SK-N-SH (cell line): Measurements from ENCODE around the gene BBS5. TPM values are rescaled to one million over a fixed set of nuclear protein-coding genes. Genes with fewer than 3 reads are reported as not detected.

Experiments
- CTCF ChIA-PET: fragments of 300-600, 350-600 bp; formaldehyde crosslinking; extraction: SDS; loops from one replicate; lab custom pipeline; 2021; lab: Yijun Ruan, JAX
- POLR2A ChIA-PET: fragments of 350-600 bp; sonication (Branson Sonifier 250); formaldehyde crosslinking; extraction: SDS; loops from one replicate; lab custom pipeline; 2020; ENCODE audit warnings: antibody characterized with exemption, inconsistent platforms; lab: Yijun Ruan, JAX
- DNase-seq: peaks from one replicate; pipeline ENCODE4 v3.0.0; 2012
- H2AFZ ChIP-seq: fragments of 200-600 bp; sonication (generic); 2 replicates; pipeline ENCODE4 v1.8.1; 2016; ENCODE audit warnings: antibody characterized with exemption, mild to moderate bottlenecking, low read depth
- H3F3A ChIP-seq: fragments of 200-600 bp; sonication (generic); replicated peaks from 2 replicates; pipeline ENCODE3; 2016; ENCODE audit warnings: antibody characterized with exemption, mild to moderate bottlenecking; ENCODE audit not compliant: insufficient read depth
- H3K27ac ChIP-seq, 2 experiments: fragments of 200-500 bp in 1 of 2; fragments of 200-600 bp in 1 of 2; sonication (Bioruptor generic) in 1 of 2; sonication (generic), shearing (Covaris generic) in 1 of 2; 2 replicates each; pipeline versions ENCODE4 v1.5.1 to v1.6.1; 2014 to 2016; ENCODE audit warnings: low read depth in 2 of 2, inconsistent platforms in 1 of 2, low read length in 1 of 2, mild to moderate bottlenecking in 1 of 2, mixed read lengths in 1 of 2
- H3K27me3 ChIP-seq: fragments of 200-600 bp; sonication (generic), shearing (Covaris generic); 2 replicates; pipeline ENCODE4 v1.6.1; 2016; ENCODE audit warnings: mixed run types; ENCODE audit not compliant: insufficient read depth
- H3K36me3 ChIP-seq, 2 experiments: fragments of 200-500 bp in 1 of 2; fragments of 200-600 bp in 1 of 2; sonication (Bioruptor generic) in 1 of 2; sonication (generic) in 1 of 2; replicated peaks in 1 of 2; 2 replicates each; pipeline versions ENCODE3 to v1.5.1; 2014 to 2016; ENCODE audit warnings: low read length in 1 of 2, mild to moderate bottlenecking in 1 of 2; ENCODE audit not compliant: insufficient read depth in 2 of 2, control insufficient read depth in 1 of 2
- H3K4me1 ChIP-seq, 2 experiments: fragments of 200-500 bp in 1 of 2; fragments of 200-600 bp in 1 of 2; sonication (Bioruptor generic) in 1 of 2; sonication (generic), shearing (Covaris generic) in 1 of 2; 2 replicates each; pipeline versions ENCODE4 v1.5.1 to v1.6.1; 2014 to 2016; ENCODE audit warnings: low read depth in 1 of 2, low read length in 1 of 2, mixed run types in 1 of 2; ENCODE audit not compliant: insufficient read depth in 2 of 2, control insufficient read depth in 1 of 2
- H3K4me2 ChIP-seq: fragments of 200-600 bp; sonication (generic), shearing (Covaris generic); 2 replicates; pipeline ENCODE4 v1.6.1; 2017; ENCODE audit warnings: mixed run types
- H3K4me3 ChIP-seq, 2 experiments: fragments of 200-500 bp in 1 of 2; fragments of 200-600 bp in 1 of 2; sonication (Bioruptor generic) in 1 of 2; sonication (generic), shearing (Covaris generic) in 1 of 2; 2 replicates each; pipeline versions ENCODE4 v1.5.1 to v1.8.1; 2014 to 2016; ENCODE audit warnings: low read depth in 2 of 2, inconsistent platforms in 1 of 2, low read length in 1 of 2, mild to moderate bottlenecking in 1 of 2, mixed read lengths in 1 of 2, moderate library complexity in 1 of 2
- H3K79me2 ChIP-seq: fragments of 200-600 bp; sonication (generic); 2 replicates; pipeline ENCODE4 v1.8.1; 2017; ENCODE audit warnings: mild to moderate bottlenecking; ENCODE audit not compliant: insufficient read depth
- H3K9ac ChIP-seq: fragments of 200-600 bp; sonication (generic); 2 replicates; pipeline ENCODE4 v1.6.1; 2017; ENCODE audit warnings: mixed run types
- H3K9me2 ChIP-seq: fragments of 200-600 bp; sonication (generic); 2 replicates; pipeline ENCODE4 v1.6.1; 2017; ENCODE audit warnings: mixed run types
- H3K9me3 ChIP-seq: fragments of 200-600 bp; sonication (generic); 2 replicates; pipeline ENCODE4 v1.6.1; 2017; ENCODE audit warnings: mixed run types, mild to moderate bottlenecking, moderate library complexity
- H4K20me1 ChIP-seq: fragments of 200-600 bp; sonication (generic); 2 replicates; pipeline ENCODE4 v1.6.1; 2017; ENCODE audit warnings: mild to moderate bottlenecking, mixed run types; ENCODE audit not compliant: insufficient read depth
- CHD2 ChIP-seq: fragments of 150-350 bp; IDR thresholded peaks from 2 replicates; pipeline ENCODE4 v1.6.1; 2018; ENCODE audit warnings: low read length; ENCODE audit not compliant: partially characterized antibody
- EP300 ChIP-seq, 2 experiments: IDR thresholded peaks; 2 replicates each; pipeline versions ENCODE4 v1.4.0 to v1.6.1; 2012; ENCODE audit warnings: borderline replicate concordance in 1 of 2, low read depth in 1 of 2, low read length in 1 of 2
- FOSL2 ChIP-seq: IDR thresholded peaks from 2 replicates; pipeline ENCODE4 v1.4.0; 2012; ENCODE audit warnings: low read depth, mild to moderate bottlenecking, moderate library complexity, borderline replicate concordance
- GATA2 ChIP-seq: sonication (generic); formaldehyde crosslinking; IDR thresholded peaks from 2 replicates; pipeline ENCODE4 v1.5.0; 2020; ENCODE audit warnings: mild to moderate bottlenecking, missing genetic modification reagents
- JUND ChIP-seq: IDR thresholded peaks from 2 replicates; pipeline ENCODE4 v1.4.0; 2012
- MEF2A ChIP-seq: IDR thresholded peaks from 2 replicates; pipeline ENCODE4 v1.4.0; 2012; ENCODE audit warnings: low read depth, borderline replicate concordance
- MXI1 ChIP-seq: IDR thresholded peaks from 2 replicates; pipeline ENCODE4 v1.6.1; 2012; ENCODE audit warnings: mild to moderate bottlenecking, low read depth, low read length, improper control_type of control experiment
- NFIC ChIP-seq: IDR thresholded peaks from 2 replicates; pipeline ENCODE4 v1.4.0; 2012; ENCODE audit warnings: borderline replicate concordance
- RAD21 ChIP-seq: IDR thresholded peaks from 2 replicates; pipeline ENCODE4 v1.6.1; 2012; ENCODE audit warnings: mild to moderate bottlenecking, low read length
- RXRA ChIP-seq: IDR thresholded peaks from 2 replicates; pipeline ENCODE4 v1.4.0; 2012; ENCODE audit warnings: low read depth, mild to moderate bottlenecking, borderline replicate concordance
- SIN3A ChIP-seq: IDR thresholded peaks from 2 replicates; pipeline ENCODE4 v1.6.1; 2012; ENCODE audit warnings: low read depth, mild to moderate bottlenecking, low read length, moderate library complexity, borderline replicate concordance
- SMC3 ChIP-seq: IDR thresholded peaks from 2 replicates; pipeline ENCODE4 v1.6.1; 2012; ENCODE audit warnings: low read depth, low read length, improper control_type of control experiment
- TEAD4 ChIP-seq: IDR thresholded peaks from 2 replicates; pipeline ENCODE4 v1.4.0; 2012; ENCODE audit warnings: mild to moderate bottlenecking, borderline replicate concordance; ENCODE audit not compliant: insufficient read depth
- USF1 ChIP-seq: IDR thresholded peaks from 2 replicates; pipeline ENCODE4 v1.4.0; 2012; ENCODE audit warnings: low read depth, borderline replicate concordance
- YY1 ChIP-seq: IDR thresholded peaks from 2 replicates; pipeline ENCODE4 v1.4.0; 2012; ENCODE audit warnings: low read depth, mild to moderate bottlenecking
- ZBTB33 ChIP-seq: IDR thresholded peaks from 2 replicates; pipeline ENCODE4 v1.4.0; 2012; ENCODE audit warnings: low read depth, borderline replicate concordance
- WGBS: methylation state at CpG from one replicate; pipeline ENCODE4 v1.1.6; 2017; ENCODE audit warnings: low lambda C conversion rate; 5-methylcytosine and 5-hydroxymethylcytosine counted together
- polyA plus RNA-seq, 3 experiments: library from polyadenylated mRNA; depleted of rRNA; stranded (reverse); fragments of >200 nt; gene quantifications; 2 replicates each; pipeline ENCODE4 v1.2.3, GENCODE V29; 2012
- TF ChIP-seq, protein P1 (sequence below): fragments of 200-600 bp; sonication (generic); IDR thresholded peaks from 2 replicates; pipeline ENCODE4 v1.6.1; 2017; ENCODE audit warnings: antibody characterized with exemption, mild to moderate bottlenecking, moderate library complexity

BBS5 gene
- polyA plus RNA-seq, 1 of the 3 experiments (the other 2 are of a cell fraction), result 3.8 TPM

DNA sequence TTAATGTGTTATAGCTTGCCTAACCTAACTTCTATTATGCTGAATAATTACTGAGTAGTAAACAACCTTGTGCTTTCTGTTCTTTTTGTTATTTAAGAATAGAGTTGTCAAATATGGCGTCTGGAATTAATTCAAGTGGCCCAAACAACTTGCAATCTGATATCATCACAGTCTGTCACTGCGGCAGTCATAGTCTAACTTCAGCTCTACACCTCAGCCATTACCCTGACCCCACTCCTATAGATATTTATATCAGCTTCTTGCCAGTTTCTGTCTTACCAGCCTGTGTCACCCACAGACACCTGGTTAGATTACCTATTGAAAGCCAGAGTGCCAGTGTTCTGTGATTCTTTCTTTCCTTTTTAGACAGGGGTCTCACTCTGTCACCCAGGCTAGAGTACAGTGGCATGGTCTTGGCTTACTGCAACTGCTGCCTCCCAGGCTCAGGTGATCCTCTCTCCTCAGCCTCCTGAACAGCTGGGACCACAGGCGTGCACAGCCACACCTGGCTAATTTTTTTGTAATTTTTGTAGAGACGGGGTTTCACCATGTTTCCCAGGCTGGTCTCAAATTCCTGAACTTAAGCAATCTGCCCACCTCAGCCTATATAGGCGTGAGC is 16.1 kb downstream of the BBS5 start (continued):
- no peak for TF ChIP-seq CHD2

GRCh38 chr2:169504651-169505050 is 25.4 kb downstream of the BBS5 start:
- Histone ChIP-seq H3K9me2 (no peaks in the 10 kb centered on the region), H3K27ac (no peak overlapping the region), H3K36me3 (peaks cover 5 to 27% of the 10 kb centered on the region in 2 experiments), H3K4me2 (no peak overlapping the region), H3K27me3 (no peaks in the 10 kb centered on the region), H4K20me1 (no peaks in the 10 kb centered on the region), H3K79me2 (no peaks in the 10 kb centered on the region), H3K9me3 (no peaks in the 10 kb centered on the region), H3F3A (peaks cover 26% of the 10 kb centered on the region), H3K4me1 (0 out of 4 replicates have a peak, but pooled peaks cover 0 to 7% of the 10 kb centered on the region in 2 experiments), H3K4me3 (no peak overlapping the region), H2AFZ (no peak overlapping the region), H3K9ac (no peak overlapping the region)
- DNase-seq, result no peak
- POLR2A ChIA-PET, result no interaction called here
- WGBS, result 98% methylated on average over 12 of the region's 19 CpGs
- TF ChIP-seq TEAD4 (no peak), YY1 (no peak), NFIC (no peak), RAD21 (no peak), SMC3 (no peak), MEF2A (no peak), ZBTB33 (no peak), USF1 (no peak), SIN3A (no peak)
- CTCF ChIA-PET, result no interaction called here

DNA sequence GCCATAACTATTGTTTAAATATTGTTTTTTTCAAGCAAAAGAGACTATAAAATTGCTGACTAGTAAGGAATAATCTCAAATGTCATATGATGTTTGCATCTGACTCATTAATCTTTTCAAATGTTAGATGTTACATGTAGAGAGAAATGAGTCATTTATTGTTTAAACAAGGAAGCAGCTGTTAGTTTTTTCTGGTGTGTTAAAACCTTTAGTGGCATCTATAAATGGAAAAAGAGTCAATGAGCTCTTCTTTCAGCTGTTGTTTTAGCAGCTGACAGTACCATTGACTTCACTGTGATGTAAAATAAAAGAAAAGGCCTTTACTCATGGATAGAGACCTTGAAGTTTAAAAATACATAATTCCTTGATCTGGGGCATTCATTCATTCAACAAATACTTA is 28.4 kb downstream of the BBS5 start:
- no peaks in the 10 kb centered on the region for H3K79me2 ChIP-seq
- H3K9ac ChIP-seq, result no peak overlapping the region
- H3K4me3 ChIP-seq, result no peak overlapping the region
- no peaks in the 10 kb centered on the region for H3K9me3 ChIP-seq
- H2AFZ ChIP-seq, result no peak overlapping the region
- POLR2A ChIA-PET, result no interaction called here
- H3K9me2 ChIP-seq, result no peaks in the 10 kb centered on the region
- 0 out of 2 replicates have a peak, but pooled peaks have one; percentile 4 for TF ChIP-seq JUND
- no peak for TF ChIP-seq MXI1
- TF ChIP-seq USF1, result no peak
- TF ChIP-seq, protein P1, sequence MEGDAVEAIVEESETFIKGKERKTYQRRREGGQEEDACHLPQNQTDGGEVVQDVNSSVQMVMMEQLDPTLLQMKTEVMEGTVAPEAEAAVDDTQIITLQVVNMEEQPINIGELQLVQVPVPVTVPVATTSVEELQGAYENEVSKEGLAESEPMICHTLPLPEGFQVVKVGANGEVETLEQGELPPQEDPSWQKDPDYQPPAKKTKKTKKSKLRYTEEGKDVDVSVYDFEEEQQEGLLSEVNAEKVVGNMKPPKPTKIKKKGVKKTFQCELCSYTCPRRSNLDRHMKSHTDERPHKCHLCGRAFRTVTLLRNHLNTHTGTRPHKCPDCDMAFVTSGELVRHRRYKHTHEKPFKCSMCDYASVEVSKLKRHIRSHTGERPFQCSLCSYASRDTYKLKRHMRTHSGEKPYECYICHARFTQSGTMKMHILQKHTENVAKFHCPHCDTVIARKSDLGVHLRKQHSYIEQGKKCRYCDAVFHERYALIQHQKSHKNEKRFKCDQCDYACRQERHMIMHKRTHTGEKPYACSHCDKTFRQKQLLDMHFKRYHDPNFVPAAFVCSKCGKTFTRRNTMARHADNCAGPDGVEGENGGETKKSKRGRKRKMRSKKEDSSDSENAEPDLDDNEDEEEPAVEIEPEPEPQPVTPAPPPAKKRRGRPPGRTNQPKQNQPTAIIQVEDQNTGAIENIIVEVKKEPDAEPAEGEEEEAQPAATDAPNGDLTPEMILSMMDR, result no peak
- peak; percentile 10; the same call in 1 of the 2 replicates for TF ChIP-seq FOSL2
- TF ChIP-seq GATA2 (CRISPR knock-in tag), result no peak
- TF ChIP-seq RXRA, result no peak
- TF ChIP-seq EP300 (IDR thresholded peaks at IDR 0.05; ENCODE audit: borderline replicate concordance in 1 of 2, low read depth in 1 of 2, low read length in 1 of 2), result no peak
- no peak overlapping the region for H3K27ac ChIP-seq
- peaks cover 5 to 11% of the 10 kb centered on the region in 2 experiments for H3K36me3 ChIP-seq
- H3K4me2 ChIP-seq, result no peak overlapping the region
- no peaks in the 10 kb centered on the region for H3K27me3 ChIP-seq
- peaks cover 27% of the 10 kb centered on the region for H3F3A ChIP-seq
- no peak for DNase-seq
- H4K20me1 ChIP-seq, result no peaks in the 10 kb centered on the region
- H3K4me1 ChIP-seq, result 0 out of 4 replicates have a peak, but pooled peaks cover 0 to 9% of the 10 kb centered on the region in 2 experiments
- CTCF ChIA-PET, result interaction anchor here (1.3 kb wide), 1 partner anchor 28 kb away, joined by 4 read pairs; no protein-coding TSS in a partner anchor
